HG02884 (cell line): Measurements from ENCODE around the gene NPVF.

ENCODE experiments used
- ATAC-seq: cut with Tn5 transposase; IDR thresholded peaks from one replicate; pipeline ENCODE4 v1.9.1; 2021; ENCODE audit warnings: mild to moderate bottlenecking, moderate library complexity; ENCODE audit not compliant: unreplicated experiment

NPVF gene

DNA sequence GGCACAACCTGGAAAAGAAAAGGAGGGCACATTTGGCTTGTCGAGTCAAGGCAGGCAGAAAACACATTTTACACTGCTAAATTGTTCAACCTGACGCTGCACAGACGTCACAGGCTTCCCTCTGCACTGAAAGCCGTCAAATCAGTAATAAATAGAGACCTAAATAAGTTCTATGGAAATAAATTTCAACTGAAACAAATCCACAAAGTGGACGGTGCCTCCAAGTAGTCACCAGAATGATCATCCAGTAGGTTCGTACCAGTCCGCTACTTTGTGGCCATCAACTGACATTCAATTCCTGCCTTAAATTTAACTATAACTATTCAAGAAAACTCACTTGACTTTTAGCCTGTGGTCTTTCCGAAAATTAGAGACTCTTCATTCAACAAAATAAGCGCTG is 49.0 kb downstream of the NPVF start:
- no peak for ATAC-seq
